HG03575 (cell line): ENCODE results near the gene TUBGCP5.

Experiments used
- ATAC-seq: cut with Tn5 transposase; IDR thresholded peaks from one replicate; pipeline ENCODE4 v1.9.1; 2021; ENCODE audit not compliant: unreplicated experiment, insufficient number of reproducible peaks, low FRiP score; ENCODE audit errors: extremely low read depth

The TUBGCP5 gene

GRCh38 chr15:22959321-22960101 is 79.9 kb downstream of the TUBGCP5 start:
- no peak for ATAC-seq

DNA sequence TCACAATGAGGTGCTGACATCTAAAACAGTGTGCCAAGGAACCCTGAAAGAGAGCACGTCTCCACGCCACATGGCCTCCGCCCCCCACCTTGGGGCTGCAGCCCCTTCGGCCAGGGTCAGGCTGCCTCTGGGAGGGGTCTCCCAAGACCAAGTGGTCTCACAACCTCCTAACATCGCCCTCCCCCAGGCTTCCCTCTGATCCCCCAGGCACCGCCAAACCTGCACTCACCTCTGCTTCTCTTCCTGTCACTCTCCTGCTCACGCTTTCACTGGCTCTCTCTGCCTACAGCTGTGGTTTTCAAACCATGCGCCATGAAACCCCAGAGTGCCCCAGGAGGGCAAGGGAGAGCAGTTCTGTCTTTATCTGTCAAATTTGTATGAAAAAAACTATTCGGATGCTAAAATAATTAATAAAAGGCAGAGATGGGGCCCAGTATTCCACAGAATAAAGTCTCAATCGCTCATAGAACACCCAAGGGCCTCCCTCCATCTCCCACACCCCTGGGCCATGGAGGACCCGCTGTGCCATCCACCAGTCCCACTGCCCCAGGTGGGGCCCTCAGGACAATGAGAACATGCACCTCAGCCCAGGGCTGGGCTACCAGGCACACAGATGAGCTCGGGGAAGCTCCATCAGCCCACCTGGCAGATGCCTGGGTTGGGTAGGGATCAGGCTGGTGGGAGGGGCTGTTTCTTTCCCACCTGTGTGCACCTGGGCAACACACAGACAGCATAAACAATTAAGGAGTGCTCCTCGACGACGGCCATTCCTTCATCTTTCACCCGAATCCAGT is 80.7 kb downstream of the TUBGCP5 start:
- ATAC-seq = no peak

DNA sequence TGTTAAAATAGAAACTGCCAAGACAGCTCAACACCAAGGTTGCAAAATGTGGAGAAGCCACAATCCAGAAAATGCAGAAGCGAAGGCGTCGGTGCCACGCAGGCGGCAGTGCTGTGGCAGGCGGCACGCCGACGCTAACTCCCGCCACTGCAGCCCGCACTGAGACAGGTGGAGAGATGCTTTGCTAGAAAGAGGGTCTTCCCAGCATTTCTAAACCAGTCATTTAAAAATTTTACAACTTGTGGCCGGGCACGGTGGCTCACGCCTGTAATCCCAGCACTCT is 82.5 kb downstream of the TUBGCP5 start:
- no peak for ATAC-seq

DNA sequence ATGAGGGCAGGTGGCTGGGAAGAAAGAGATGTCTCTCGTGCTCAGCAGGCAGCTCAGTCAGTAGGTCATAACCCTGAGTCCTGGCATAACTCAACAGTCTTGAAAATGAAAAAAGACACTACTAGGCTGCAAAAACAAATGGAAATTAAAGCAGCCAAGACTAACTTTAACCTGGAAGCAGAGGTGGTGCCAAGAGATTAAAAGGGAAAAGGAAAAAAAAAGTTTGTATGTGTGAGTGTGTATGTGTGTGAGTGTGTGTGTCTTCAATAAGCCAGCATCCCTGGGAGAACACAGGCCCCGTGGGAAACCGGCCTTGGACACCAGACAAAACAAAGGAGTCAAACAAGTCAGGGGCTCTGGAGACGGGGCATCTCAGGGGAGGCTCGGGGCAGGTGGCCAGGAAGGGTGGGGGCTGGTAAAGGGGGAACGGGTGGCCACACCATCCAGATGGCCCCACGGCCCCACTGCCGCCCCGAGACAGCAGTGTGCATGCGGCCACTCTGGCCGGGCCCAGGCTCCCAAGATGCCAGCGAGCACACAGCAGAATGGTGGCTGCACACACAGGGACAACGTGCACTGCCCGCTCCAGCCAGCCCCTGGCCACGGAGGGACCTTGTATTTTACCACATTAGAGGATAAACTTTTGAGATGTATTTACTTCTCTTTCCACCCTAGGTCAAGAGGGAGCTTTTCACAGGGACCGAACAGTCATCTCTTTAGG is 83.0 kb downstream of the TUBGCP5 start:
- no peak for ATAC-seq

- ATAC-seq = no peak
Observed at GRCh38 chr15:22955544-22956119, 83.7 kb downstream of the TUBGCP5 start.

- ATAC-seq = no peak
Observed at GRCh38 chr15:22954798-22955543, 84.4 kb downstream of the TUBGCP5 start.

GRCh38 chr15:22954326-22954725 is 85.0 kb downstream of the TUBGCP5 start:
- ATAC-seq = no peak

- ATAC-seq = no peak
Observed at GRCh38 chr15:22952796-22953579, 86.4 kb downstream of the TUBGCP5 start.

- ATAC-seq = no peak
Observed at GRCh38 chr15:22951381-22952280, 87.7 kb downstream of the TUBGCP5 start.

DNA sequence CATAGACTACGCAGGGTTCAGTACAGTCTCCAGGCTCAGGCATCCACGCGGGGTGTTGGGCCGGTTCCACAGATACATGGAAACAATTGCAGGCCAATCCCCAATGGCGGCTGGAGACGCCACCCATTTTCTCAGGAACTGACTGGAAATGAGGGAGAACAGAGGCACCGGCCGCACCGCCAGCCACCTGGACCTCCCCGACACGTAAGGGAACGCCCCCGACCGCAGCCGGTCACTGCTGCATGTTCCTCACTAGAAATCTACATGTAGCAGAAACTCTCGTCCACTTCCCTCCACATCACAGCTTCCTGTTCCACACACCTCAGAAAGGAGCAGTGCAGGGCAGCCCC is 88.4 kb downstream of the TUBGCP5 start:
- ATAC-seq = no peak

DNA sequence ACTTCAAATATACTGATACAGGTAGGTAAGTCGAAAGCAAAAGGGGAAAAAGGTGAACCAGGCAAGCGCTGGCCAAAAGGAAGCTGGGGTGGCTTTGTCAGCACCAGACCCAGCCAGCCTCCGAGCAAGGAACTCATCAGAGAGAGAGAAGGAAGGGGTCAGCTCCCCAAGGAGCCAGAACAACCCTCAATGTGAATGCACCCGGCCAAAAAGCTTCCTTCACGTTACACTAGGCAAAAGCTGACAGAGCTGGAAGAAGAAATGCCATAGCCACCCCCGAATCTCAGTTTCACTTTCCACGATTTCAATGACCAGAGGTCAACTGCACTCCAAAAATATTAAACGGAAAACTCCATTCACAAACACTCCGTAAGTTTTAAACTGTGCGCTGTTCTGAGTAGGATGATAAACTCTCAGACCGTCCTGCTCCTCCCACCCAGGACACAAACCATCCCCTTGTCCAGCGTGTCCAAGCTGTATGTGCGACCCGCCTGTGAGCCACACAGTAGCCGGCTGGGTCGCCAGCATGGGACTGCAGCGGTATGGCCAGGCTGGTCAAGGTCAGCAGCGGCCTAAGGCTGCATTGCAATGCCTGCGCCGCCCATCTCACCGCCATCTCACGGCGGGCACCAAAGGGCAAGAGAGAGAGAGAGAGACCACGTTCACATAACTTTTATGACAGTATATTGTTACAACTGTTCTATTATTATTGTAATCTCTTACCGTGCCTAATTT is 88.9 kb downstream of the TUBGCP5 start:
- no peak for ATAC-seq
